NAMALWA (cell line): ENCODE results near the gene HDAC4.

Experiments
- DNase-seq: peaks from one replicate; pipeline ENCODE4 v3.0.0-alpha.2; 2015; ENCODE audit warnings: low spot score

The HDAC4 gene

GRCh38 chr2:239234191-239235175 lies 166.3 kb downstream of the HDAC4 start:
- no peak for DNase-seq

DNA sequence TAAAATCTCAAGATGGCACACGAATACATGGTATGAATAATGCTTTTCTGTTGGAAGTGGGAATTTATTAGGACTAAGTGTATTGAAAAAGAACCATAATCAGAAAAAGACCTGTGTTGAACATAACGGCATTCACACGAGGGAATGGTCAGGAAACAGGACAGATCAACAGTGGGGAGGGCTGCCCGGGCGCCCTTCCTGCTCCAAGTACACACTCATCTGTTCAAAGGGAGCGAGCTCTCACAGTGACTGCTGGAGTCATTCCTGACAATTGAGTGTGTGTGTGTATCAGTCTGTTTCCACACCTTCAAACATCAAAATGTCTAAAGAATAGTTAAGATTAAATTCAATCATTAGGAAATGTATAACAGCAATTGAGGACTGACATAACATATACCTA lies 167.2 kb downstream of the HDAC4 start:
- no peak for DNase-seq

GRCh38 chr2:239232195-239232578 lies 168.6 kb downstream of the HDAC4 start:
- DNase-seq = no peak

DNA sequence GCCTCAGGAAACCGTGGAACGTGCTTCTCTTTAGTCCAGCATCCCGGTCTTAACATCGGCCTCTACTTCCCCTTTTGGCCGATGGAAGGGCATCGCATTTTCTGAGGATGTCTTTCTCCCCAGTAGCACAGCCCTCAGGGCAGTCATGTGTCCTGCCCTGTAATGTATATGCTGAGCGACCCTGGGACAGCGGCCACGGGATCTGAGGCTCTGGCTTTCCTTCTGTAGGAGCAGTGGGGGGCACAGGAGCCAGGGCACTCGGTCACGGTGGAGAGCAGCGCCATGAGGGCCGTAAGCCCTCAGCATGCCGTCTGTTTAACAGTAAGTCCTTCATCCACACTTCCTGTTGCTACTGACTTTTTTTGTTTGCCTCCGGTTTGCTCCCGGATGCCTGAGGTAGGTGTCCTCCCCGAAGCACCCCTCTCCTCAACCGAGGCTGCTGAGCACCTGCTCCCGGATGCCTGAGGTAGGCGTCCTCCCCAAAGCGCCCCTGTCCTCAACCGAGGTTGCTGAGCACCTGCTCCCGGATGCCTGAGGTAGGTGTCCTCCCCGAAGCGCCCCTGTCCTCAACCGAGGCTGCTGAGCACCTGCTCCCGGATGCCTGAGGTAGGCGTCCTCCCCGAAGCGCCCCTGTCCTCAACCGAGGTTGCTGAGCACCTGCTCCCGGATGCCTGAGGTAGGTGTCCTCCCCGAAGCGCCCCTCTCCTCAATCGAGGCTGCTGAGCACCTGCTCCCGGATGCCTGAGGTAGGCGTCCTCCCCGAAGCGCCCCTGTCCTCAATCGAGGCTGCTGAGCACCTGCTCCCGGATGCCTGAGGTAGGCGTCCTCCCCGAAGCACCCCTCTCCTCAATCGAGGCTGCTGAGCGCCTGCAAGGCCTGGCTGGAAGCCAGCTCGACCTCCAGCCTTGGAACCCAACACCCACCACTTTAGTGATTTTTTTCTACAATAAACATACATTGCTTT lies 169.3 kb downstream of the HDAC4 start:
- DNase-seq = no peak

- no peak for DNase-seq
Observed at GRCh38 chr2:239230318-239231052, 170.3 kb downstream of the HDAC4 start.

GRCh38 chr2:239229545-239230279 lies 171.1 kb downstream of the HDAC4 start:
- DNase-seq = no peak

- no peak for DNase-seq
Observed at GRCh38 chr2:239227661-239228371, 173.0 kb downstream of the HDAC4 start.

DNA sequence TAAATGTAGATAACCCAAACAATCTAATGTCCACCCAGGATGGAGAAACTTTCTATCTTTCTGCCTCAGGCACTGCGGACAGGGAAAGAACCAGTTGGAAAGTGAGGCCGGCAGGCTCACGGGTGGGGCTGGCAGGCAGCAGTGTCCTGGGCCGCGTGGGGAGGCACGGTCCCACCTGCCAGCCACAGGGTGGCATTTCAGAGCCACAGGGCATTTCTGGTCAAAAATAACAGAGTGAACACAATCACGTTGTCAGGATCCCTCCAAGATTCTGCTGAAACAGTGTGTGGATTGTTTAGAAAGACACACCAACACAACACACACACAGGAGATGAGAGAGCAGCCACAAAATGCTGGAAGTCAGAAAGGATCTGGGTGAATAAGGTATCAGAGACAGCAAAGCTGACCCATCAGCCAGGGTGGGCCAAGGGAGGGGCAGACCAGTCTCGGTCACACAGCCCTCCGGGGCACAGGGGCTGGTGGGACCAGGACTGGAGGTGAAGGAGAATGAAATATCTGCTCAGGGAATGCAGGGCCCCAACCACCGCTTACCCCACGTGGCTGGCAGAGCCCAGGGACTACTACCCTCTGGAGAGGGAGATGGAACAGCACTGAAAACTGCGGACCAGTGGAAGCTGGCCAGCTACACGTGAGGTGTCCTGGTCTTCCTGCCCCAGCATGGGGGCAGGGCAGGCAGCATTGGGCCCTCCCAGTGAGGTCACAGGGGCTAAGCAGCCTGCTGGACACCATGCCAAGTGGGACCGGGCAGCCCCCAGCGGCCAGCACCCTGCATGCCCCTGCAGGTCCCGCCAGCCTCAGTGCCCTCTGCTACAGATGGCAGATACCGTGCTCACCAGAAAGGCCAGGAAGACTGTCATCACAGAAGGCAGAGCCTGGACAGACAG lies 173.9 kb downstream of the HDAC4 start:
- no peak for DNase-seq

- DNase-seq = no peak
Observed at GRCh38 chr2:239225871-239226561, 174.8 kb downstream of the HDAC4 start.

DNA sequence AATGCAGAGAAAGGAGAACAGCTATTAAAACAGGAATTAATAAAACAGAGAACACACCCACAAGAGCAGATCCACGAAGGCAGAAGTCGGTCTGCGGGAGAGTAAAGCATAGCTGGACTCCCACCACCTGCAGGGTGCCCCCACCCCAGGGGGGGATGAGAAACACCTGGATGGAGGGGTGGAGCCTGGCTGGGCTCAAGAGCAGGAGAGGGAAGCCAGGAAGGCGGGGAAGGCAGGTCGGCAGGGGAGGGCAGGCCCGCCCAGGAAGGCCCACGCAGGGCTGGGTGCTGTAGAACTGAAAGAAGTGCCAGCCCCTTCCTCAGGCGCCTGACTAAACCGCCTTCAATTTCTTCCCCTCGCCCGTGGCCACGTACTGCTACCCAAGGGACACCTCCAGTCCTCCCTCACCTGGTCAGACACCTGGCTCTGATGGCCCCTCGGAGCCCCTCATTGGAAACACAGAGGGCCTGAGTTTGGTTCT lies 175.4 kb downstream of the HDAC4 start:
- DNase-seq = no peak

GRCh38 chr2:239224955-239225354 lies 175.9 kb downstream of the HDAC4 start:
- DNase-seq = no peak

- DNase-seq = no peak
Observed at GRCh38 chr2:239224199-239224570, 176.6 kb downstream of the HDAC4 start.

- no peak for DNase-seq
Observed at GRCh38 chr2:239223310-239224198, 177.3 kb downstream of the HDAC4 start.

DNA sequence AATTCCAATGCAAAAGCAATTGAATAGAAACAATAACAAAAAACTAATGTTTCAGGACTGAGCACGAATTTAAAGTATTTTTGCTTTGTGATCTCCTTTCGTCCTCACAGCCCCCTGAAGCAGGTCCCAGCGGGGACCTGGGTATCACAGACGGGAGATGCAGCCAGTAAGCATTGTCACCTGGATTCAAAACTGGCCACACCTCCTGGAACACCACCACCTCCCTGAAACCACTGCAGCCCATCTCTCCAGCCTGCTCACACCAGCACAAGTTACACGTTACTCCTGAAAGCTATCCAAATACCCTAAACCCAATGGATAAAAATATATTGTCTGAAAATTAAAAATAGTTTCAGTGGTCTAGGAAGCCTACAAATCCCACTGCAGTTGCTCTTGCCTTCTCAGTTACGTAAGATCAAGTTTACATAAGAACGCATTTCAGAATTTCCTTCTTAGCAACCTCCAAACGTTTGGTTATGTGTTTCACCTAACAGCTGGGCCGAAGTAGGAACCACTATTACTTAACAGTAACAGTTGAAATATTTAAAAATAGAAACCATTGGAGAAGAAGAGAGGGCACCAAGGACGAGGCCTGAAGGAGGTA lies 178.0 kb downstream of the HDAC4 start:
- no peak for DNase-seq

- peak; percentile 19 for DNase-seq
Observed at GRCh38 chr2:239222312-239222660, 178.5 kb downstream of the HDAC4 start.

DNA sequence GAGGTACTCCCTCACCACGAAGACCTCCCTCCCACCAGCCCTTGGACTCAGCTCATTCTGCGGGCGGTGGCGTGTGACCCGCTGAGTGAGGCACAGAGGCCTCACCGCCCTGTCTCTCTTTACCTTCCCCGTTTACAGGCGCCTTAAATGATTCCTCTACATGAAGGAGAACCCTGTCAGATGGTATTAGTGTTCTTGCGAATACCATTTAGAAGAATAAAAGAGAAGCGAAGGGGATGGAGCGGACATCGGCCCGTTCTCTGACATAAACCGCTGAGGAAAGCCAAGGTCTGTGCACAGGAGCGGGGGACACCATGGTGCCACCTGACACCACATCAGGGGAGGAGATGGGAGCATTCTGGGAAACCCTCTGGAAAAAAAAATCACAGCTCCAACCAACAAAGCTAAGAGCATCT lies 179.8 kb downstream of the HDAC4 start:
- DNase-seq = no peak

DNA sequence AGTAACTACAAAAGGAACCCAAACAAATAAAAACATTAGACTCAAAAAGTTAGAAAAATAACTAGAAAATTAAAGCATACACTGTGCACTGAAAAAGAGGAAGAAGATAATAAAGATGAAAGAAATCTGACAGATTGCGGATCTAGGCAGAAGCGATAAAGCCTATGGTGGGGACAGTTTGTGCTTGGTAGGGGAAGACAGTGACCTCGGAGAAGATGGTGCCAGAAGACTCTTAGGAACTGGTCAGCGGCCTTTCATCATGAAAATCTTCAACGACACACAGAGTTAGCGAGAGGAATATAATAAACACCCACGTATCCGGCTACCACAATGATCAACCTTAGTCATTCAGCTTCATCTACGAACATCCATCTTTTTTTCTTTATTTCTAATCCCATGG lies 180.5 kb downstream of the HDAC4 start:
- no peak for DNase-seq
